IPS-18a (cell line): ENCODE results near the gene TIPIN.
A peak's percentile ranks its signal among the peaks of the same experiment; 100 is the strongest.

Experiments
- H3K27ac ChIP-seq: one replicate; pipeline ENCODE4 v1.5.1; 2013; ENCODE audit warnings: low read length
- H3K27me3 ChIP-seq: one replicate; pipeline ENCODE4 v1.6.1; 2013; ENCODE audit warnings: mild to moderate bottlenecking, low read length; ENCODE audit not compliant: control insufficient read depth, insufficient read depth
- H3K36me3 ChIP-seq: one replicate; pipeline ENCODE4 v1.6.1; 2013; ENCODE audit warnings: low read depth, low read length; ENCODE audit not compliant: control insufficient read depth
- H3K4me1 ChIP-seq: one replicate; pipeline ENCODE4 v1.6.1; 2013; ENCODE audit warnings: low read depth, low read length; ENCODE audit not compliant: control insufficient read depth
- H3K4me3 ChIP-seq: one replicate; pipeline ENCODE4 v1.5.1; 2013; ENCODE audit warnings: low read length
- H3K9ac ChIP-seq: one replicate; pipeline ENCODE4 v1.6.1; 2013; ENCODE audit warnings: mild to moderate bottlenecking, low read length, moderate library complexity
- H3K9me3 ChIP-seq: one replicate; pipeline ENCODE4 v1.6.1; 2013; ENCODE audit warnings: low read depth, low read length; ENCODE audit not compliant: control insufficient read depth

Gene TIPIN

GRCh38 chr15:66356359-66357236 is at the start of gene TIPIN:
TSS of gene TIPIN (minus strand) at chr15:66356685. CDS start at chr15:66352947, 3,738 bp downstream.
- Histone ChIP-seq H3K9ac (peak within 1 kb of the TSS; percentile 95), H3K27ac (peak within 1 kb of the TSS; percentile 65), H3K36me3 (peaks cover 7% of the 10 kb centered on the region), H3K4me3 (peak within 1 kb of the TSS; percentile 81), H3K9me3 (no peaks in the 10 kb centered on the region), H3K27me3 (no peaks in the 10 kb centered on the region), H3K4me1 (peaks cover 3% of the 10 kb centered on the region)

- Histone ChIP-seq H3K4me1 (peaks cover 73% of the 10 kb centered on the region), H3K4me3 (no peak overlapping the region)
These were observed 49.1 kb upstream of the TIPIN start for GRCh38 chr15:66405615-66406014.

GRCh38 chr15:66405007-66405406 is 48.5 kb upstream of the TIPIN start:
- Histone ChIP-seq H3K4me3 (no peak overlapping the region), H3K9me3 (no peaks in the 10 kb centered on the region), H3K27ac (peak overlapping the region; percentile 38), H3K27me3 (no peaks in the 10 kb centered on the region), H3K9ac (peak overlapping the region; percentile 9), H3K4me1 (peaks cover 71% of the 10 kb centered on the region), H3K36me3 (no peaks in the 10 kb centered on the region)

More at GRCh38 chr15:66405615-66406014, 49.1 kb upstream of the TIPIN start:
- H3K36me3 ChIP-seq, result no peaks in the 10 kb centered on the region
- no peak overlapping the region for H3K9ac ChIP-seq
- no peaks in the 10 kb centered on the region for H3K9me3 ChIP-seq
- H3K27me3 ChIP-seq, result no peaks in the 10 kb centered on the region
- no peak overlapping the region for H3K27ac ChIP-seq

GRCh38 chr15:66404532-66404931 is 48.0 kb upstream of the TIPIN start:
- H3K27ac ChIP-seq, result peak overlapping the region; percentile 73
- no peaks in the 10 kb centered on the region for H3K9me3 ChIP-seq
- no peaks in the 10 kb centered on the region for H3K36me3 ChIP-seq
- H3K27me3 ChIP-seq, result no peaks in the 10 kb centered on the region
- peak overlapping the region; percentile 44 for H3K9ac ChIP-seq
- H3K4me1 ChIP-seq, result peaks cover 66% of the 10 kb centered on the region
- peak overlapping the region; percentile 26 for H3K4me3 ChIP-seq

- H3K9me3 ChIP-seq, result no peaks in the 10 kb centered on the region
- H3K27me3 ChIP-seq, result no peaks in the 10 kb centered on the region
- H3K27ac ChIP-seq, result peak overlapping the region; percentile 73
- H3K36me3 ChIP-seq, result no peaks in the 10 kb centered on the region
- peak overlapping the region; percentile 26 for H3K4me3 ChIP-seq
- peaks cover 62% of the 10 kb centered on the region for H3K4me1 ChIP-seq
- peak overlapping the region; percentile 44 for H3K9ac ChIP-seq
These were observed 47.6 kb upstream of the TIPIN start for GRCh38 chr15:66404122-66404521.

GRCh38 chr15:66403323-66403722 is 46.8 kb upstream of the TIPIN start:
- Histone ChIP-seq H3K4me3 (no peak overlapping the region), H3K4me1 (peaks cover 60% of the 10 kb centered on the region), H3K9ac (peak overlapping the region; percentile 29), H3K9me3 (no peaks in the 10 kb centered on the region), H3K27ac (no peak overlapping the region), H3K36me3 (no peaks in the 10 kb centered on the region), H3K27me3 (no peaks in the 10 kb centered on the region)

GRCh38 chr15:66402761-66403284 is 46.3 kb upstream of the TIPIN start:
- no peak overlapping the region for H3K27ac ChIP-seq
- no peak overlapping the region for H3K4me3 ChIP-seq
- H3K9ac ChIP-seq, result peak overlapping the region; percentile 29
- no peaks in the 10 kb centered on the region for H3K9me3 ChIP-seq
- H3K27me3 ChIP-seq, result no peaks in the 10 kb centered on the region
- peaks cover 60% of the 10 kb centered on the region for H3K4me1 ChIP-seq
- no peaks in the 10 kb centered on the region for H3K36me3 ChIP-seq

- no peaks in the 10 kb centered on the region for H3K9me3 ChIP-seq
- H3K36me3 ChIP-seq, result no peaks in the 10 kb centered on the region
- no peak overlapping the region for H3K27ac ChIP-seq
- no peaks in the 10 kb centered on the region for H3K27me3 ChIP-seq
- no peak overlapping the region for H3K4me3 ChIP-seq
- no peak overlapping the region for H3K9ac ChIP-seq
- H3K4me1 ChIP-seq, result peaks cover 56% of the 10 kb centered on the region
These were observed 44.9 kb upstream of the TIPIN start for GRCh38 chr15:66401130-66402021.

GRCh38 chr15:66400351-66400774 is 43.9 kb upstream of the TIPIN start:
- Histone ChIP-seq H3K4me1 (peaks cover 46% of the 10 kb centered on the region), H3K9ac (no peak overlapping the region), H3K27ac (no peak overlapping the region), H3K36me3 (no peaks in the 10 kb centered on the region), H3K4me3 (no peak overlapping the region), H3K27me3 (no peaks in the 10 kb centered on the region), H3K9me3 (no peaks in the 10 kb centered on the region)

GRCh38 chr15:66399276-66399675 is 42.8 kb upstream of the TIPIN start:
- Histone ChIP-seq H3K9ac (no peak overlapping the region), H3K4me3 (no peak overlapping the region), H3K4me1 (peaks cover 36% of the 10 kb centered on the region), H3K27me3 (no peaks in the 10 kb centered on the region), H3K36me3 (no peaks in the 10 kb centered on the region), H3K27ac (no peak overlapping the region), H3K9me3 (no peaks in the 10 kb centered on the region)

- peaks cover 3% of the 10 kb centered on the region for H3K36me3 ChIP-seq
- H3K4me1 ChIP-seq, result no peaks in the 10 kb centered on the region
These were observed 38.4 kb upstream of the TIPIN start for GRCh38 chr15:66394915-66395314.

More at GRCh38 chr15:66394915-66395314, 38.4 kb upstream of the TIPIN start:
- Histone ChIP-seq H3K27me3 (no peaks in the 10 kb centered on the region), H3K9me3 (no peaks in the 10 kb centered on the region), H3K9ac (no peak overlapping the region), H3K27ac (no peak overlapping the region), H3K4me3 (no peak overlapping the region)
